CD4-positive, alpha-beta T cell treated with Interleukin-4 for 1 hour (primary cell): ENCODE results near the gene KIF1C.
A peak's percentile ranks its signal among the peaks of the same experiment; 100 is the strongest.
"Not testable (repeated sequence)": the region's sequence is repeated elsewhere in the genome, so short reads cannot be mapped to it uniquely, and the experiment has no call there.

Source experiments
- DNase-seq, 2 donors: peaks; one replicate each; pipeline ENCODE4 v3.0.0-alpha.2; 2020 to 2022

The KIF1C gene

GRCh38 chr17:5002121-5002788 lies 4.5 kb downstream of the KIF1C start:
- DNase-seq, result no peak

DNA sequence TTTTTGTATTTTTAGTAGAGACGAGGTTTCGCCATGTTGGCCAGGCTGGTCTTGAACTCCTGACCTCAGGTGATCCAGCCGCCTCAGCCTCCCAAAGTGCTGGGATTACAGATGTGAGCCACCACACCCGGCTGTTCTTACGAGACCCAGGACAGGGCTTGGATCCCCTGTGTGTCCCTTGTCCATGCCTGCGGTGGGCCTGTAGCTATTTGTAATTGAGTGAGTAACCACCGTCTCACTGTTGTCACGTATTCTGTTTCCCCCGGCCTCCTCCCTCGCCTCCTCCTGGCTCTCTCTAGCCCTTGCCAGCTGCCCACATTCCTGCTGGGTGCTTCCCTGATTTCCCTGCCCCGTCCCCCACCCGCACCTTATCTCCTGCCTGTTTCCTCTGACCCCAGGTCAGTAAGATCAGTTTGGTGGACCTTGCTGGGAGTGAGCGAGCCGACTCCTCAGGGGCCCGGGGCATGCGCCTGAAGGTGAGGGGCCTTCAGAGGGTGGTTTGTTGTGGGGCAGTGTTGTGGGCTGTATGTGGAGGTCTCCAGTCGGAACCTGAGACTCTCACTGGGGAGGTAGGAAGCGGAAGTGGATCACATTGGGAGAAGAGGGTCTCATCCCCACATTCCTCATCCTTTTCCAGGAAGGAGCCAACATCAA lies 5.6 kb downstream of the KIF1C start:
- no peak for DNase-seq

GRCh38 chr17:5011928-5012327 lies 14.2 kb downstream of the KIF1C start:
- no peak for DNase-seq

GRCh38 chr17:5014357-5014756 lies 16.6 kb downstream of the KIF1C start:
- no peak for DNase-seq

- DNase-seq, result peak; percentile 41 to 43
Measured at GRCh38 chr17:5019475-5019956, 21.8 kb downstream of the KIF1C start.

DNA sequence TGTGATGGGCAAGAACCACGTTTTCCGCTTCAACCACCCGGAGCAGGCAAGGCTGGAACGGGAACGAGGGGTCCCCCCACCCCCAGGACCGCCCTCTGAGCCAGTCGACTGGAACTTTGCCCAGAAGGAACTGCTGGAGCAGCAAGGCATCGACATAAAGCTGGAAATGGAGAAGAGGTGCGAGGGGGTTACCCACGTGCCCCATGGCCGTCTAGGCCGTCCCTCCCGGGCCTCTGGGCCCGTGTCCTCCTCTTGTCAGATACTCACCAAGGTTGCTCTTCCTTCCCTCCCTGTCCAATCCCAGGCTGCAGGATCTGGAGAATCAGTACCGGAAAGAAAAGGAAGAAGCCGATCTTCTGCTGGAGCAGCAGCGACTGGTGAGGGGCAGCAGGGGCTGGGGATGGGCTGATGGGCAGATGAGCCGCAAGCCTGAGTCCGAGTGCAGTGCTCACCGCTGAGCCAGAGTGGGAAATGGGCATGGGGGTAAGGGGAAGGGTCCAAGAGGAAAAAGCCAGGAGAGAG lies 22.8 kb downstream of the KIF1C start:
- no peak for DNase-seq

DNA sequence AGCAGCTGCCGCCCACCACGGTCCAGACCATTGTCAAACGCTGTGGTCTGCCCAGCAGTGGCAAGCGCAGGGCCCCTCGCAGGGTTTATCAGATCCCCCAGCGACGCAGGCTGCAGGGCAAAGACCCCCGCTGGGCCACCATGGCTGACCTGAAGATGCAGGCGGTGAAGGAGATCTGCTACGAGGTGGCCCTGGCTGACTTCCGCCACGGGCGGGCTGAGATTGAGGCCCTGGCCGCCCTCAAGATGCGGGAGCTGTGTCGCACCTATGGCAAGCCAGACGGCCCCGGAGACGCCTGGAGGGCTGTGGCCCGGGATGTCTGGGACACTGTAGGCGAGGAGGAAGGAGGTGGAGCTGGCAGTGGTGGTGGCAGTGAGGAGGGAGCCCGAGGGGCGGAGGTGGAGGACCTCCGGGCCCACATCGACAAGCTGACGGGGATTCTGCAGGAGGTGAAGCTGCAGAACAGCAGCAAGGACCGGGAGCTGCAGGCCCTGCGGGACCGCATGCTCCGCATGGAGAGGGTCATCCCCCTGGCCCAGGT lies 24.5 kb downstream of the KIF1C start:
- DNase-seq, result no peak

DNA sequence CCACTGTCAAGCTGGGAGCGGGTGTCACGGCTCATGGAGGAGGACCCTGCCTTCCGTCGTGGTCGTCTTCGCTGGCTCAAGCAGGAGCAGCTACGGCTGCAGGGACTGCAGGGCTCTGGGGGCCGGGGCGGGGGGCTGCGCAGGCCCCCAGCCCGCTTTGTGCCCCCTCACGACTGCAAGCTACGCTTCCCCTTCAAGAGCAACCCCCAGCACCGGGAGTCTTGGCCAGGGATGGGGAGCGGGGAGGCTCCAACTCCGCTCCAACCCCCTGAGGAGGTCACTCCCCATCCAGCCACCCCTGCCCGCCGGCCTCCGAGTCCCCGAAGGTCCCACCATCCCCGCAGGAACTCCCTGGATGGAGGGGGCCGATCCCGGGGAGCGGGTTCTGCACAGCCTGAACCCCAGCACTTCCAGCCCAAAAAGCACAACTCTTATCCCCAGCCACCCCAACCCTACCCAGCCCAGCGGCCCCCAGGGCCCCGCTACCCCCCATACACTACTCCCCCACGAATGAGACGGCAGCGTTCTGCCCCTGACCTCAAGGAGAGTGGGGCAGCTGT lies 25.9 kb downstream of the KIF1C start:
- no peak for DNase-seq

DNA sequence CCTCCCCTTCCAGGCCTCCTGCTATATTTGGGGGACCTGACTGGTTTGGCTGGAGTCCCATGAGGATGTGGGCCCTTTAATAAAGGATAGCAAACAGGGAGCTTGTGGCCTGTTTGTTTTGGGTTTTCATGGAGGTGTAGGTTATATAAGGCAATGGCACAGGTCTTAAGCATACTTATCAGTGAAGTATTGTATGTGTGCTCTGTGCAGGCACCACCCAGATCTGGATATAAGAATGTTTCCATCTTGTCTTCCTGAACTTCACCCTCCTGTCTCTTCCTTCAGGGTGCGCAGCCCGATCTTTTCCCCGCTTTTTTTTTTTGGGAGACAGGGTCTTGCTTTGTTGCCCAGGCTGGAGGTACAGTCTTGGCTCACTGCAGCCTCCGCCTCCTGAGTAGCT lies 26.9 kb downstream of the KIF1C start:
- DNase-seq, result no peak

DNA sequence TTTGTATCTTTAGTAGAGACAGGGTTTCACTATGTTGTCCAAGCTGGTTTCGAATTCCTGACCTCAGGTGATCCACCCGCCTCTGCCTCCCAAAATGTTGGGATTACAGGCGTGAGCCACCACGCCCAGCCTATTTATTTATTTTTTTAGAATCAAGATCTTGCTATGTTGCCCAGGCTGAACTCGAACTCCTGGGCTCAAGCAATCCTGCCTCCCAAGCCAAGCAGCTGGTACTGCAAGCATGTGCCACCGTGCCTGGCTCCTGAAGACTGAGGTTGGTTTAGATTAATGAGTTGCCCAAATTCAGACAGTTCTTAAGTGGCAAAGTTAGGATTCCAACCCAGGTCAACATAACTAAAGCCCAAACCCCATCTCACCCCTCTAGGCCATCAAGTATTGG lies 29.5 kb downstream of the KIF1C start:
- no peak for DNase-seq

- no peak for DNase-seq
Measured at GRCh38 chr17:5027916-5028315, 30.2 kb downstream of the KIF1C start.

DNA sequence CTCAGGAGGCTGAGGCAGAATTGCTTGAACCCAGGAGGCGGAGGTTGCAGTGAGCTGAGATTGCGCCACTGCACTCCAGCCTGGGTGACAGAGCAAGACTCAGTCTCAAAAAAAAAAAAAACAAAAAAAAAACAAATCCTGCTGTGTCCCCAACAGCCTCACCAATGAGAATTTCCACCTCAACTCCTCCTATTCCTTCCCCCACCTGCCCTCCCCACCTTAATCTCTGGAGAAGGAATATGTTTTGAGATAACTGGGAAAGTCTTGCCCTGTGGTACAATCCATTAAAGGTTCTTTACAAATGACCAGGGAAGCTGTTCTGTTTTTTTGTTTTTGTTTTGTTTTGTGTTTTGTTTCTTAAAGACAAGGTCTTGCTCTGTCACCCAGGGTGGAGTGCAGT lies 32.4 kb downstream of the KIF1C start:
- not testable (repeated sequence) for DNase-seq

DNA sequence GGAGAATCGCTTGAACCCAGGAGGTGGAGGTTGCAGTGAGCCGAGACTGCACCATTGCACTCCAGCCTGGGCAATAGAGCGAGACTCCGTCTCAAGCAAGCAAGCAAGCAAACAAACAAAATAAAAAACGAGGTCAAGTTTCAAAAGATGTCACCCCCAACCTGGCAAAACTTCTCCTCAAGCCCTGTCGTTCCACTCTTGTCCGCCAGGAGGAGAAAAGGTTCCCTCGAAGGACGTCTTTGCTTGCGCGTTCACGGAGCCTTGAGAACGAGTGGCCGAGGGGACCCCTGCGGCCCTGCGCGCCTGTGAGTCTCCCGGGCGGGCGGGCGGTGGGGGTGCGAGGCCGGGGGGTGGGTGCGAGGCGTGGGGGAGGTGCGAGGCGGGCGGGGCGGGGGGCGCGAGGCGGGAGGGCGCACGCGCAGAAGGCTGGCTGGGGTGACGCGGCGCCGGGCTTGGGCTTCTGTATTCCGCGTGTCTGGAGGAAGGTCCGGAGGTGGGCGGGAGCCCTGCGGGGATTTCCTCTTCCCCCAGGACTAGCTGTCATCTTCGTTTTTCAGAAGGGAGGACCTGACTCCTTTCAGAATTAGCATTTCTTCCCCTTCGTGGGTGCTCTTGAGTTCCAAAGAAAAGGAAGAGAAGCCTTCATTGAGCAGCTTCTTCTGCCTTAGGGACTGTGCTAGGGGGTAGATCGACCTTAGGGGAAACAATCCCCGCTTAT lies 33.8 kb downstream of the KIF1C start:
- peak; percentile 85 to 86 for DNase-seq

DNA sequence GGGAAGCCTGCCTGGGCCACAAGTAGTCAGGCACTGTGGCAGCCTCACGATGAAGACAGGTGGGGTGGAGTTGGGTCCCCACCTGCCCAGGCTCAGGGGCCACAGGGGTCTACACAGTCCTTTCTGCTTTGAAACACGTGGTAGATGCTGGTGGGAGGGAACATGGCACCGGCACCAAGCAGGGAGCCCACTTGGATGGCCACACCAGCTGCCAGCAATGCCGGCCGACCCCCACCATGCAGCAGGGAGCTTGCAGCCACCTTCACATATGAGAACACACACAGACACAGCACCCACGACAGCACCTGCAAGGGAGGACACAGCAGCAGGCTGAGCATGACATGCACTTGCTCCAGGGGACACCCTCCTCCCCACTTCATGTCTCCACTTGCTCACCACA lies 35.1 kb downstream of the KIF1C start:
- DNase-seq, result no peak

- no peak for DNase-seq
Measured at GRCh38 chr17:5033352-5034015, 35.7 kb downstream of the KIF1C start.

DNA sequence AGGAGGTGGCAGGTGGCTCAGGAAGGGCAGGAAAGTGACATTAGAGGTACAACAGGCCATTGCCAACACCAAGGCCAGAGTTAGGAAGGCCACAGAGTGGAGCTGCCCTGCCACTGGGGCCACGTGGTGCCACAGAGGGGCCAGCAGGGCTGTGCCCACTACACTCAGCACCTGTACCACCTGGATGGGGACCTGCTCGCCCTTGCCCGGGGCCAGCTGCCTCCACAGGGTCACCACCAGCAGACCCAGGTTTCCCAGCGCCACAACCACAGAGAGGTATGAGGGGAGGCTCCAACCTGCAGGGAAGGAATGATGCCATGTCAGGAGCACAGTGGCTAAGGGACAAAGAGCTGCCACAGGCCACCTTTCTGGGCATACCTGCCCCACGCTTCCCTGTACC lies 36.3 kb downstream of the KIF1C start:
- no peak for DNase-seq

- no peak for DNase-seq
Measured at GRCh38 chr17:5034651-5035050, 36.9 kb downstream of the KIF1C start.

- no peak for DNase-seq
Measured at GRCh38 chr17:5035315-5035714, 37.6 kb downstream of the KIF1C start, which contains the start of gene SLC52A1. Gene SLC52A1, minus strand, starts transcription at chr17:5035426. Its CDS starts 820 bp downstream, at chr17:5034606.

DNA sequence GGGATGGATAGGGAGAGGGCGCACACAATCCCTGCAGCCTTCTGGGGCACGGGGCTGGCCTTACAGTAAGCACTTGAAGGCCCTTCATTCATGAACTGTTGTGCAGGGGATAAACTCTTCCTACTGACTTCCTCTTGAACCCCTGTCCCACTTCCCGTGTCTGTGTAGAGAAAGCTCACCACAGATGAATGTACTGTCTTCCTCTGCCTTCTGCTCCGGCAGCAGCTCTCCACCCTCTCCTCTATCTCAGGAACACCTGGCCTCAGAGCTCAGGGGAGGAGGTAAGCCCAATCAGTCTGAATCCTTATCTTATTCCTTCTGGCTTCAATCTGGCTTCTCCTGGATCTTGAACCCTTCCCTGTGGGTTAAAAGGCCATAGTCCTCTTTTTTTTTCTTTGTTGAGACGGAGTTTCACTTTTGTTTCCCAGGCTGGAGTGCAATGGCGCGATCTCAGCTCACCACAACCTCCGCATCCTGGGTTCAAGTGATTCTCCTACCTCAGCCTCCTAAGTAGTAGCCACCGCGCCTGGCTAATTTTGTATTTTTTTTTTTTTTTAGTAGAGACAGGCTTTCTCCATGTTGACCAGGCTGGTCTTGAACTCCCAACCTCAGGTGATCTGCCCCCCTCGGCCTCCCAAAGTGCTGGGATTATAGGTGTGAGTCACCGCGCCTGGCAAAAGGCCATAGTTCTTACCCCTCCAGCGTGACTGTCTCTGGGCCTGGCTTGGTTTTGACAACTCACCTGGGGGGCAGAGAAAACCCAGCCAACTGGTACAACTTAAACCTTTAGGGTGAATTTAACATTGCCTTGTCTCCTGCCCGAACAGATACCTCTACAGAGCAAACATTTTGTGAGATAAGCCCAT lies 44.6 kb downstream of the KIF1C start:
- peak in 1 of 2 donors; percentile 40 for DNase-seq

DNA sequence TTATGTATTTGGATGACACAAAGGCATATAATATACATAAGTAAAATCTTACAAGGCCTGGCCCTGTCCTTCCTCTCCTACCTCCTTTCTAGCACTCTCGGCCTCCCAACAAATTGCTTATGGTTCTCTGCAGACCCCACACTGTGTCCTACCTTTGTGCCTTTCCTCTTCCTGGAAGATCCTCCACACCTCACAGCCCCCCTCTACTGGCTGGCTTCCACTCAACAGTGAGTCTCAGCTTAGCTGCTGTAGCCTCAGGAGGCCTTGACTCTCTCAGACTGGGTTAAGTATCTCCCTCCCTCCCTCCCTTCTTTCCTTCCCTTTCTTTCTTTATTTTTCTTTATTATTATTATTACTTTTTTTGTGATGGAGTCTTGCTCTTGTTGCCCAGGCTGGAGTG lies 45.8 kb downstream of the KIF1C start:
- DNase-seq, result no peak

DNA sequence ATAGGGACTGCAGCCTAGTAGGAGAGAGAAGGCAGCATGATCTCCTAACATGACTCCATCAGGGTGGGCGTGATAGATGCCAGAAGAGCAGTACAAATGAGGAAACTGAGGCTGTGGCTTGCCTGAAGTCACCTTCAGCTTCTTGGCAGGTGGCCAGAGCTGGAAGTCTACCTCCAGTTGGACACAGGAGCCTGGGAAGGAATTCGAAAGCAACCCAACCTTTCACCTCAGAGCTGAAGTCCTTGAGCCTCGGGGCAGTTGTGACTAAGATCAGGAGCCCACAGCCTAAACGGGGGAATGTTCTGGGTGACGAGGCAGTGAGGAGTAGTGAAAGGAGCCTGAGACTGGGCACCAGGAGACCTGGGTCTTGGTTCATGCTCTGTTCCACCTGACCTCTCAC lies 46.9 kb downstream of the KIF1C start:
- no peak for DNase-seq
